Astrocyte (in vitro differentiated cells and primary cell): ENCODE measurements around the gene TNFRSF25. TPM values are rescaled to one million over a fixed set of nuclear protein-coding genes. Genes with fewer than 3 reads are reported as not detected.
"Not testable (repeated sequence)": the region's sequence is repeated elsewhere in the genome, so short reads cannot be mapped to it uniquely, and the experiment has no call there.

Experiments
- DNase-seq: peaks from one replicate; pipeline ENCODE4 v3.0.0-alpha.2; 2010; ENCODE audit warnings: low read depth
- FAIRE-seq: peaks from 2 replicates; lab custom pipeline; 2011; peaks lifted over from hg19 to GRCh38; lab: Jason Lieb, UNC
- H2AFZ ChIP-seq: 2 replicates; pipeline ENCODE4 v1.6.0; 2012; ENCODE audit warnings: low read depth, low read length, inconsistent platforms
- H3K27ac ChIP-seq: 2 replicates; pipeline ENCODE4 v1.5.1; 2011; ENCODE audit warnings: low read depth, low read length, inconsistent platforms
- H3K27me3 ChIP-seq: 2 replicates; pipeline ENCODE4 v1.6.0; 2011; ENCODE audit warnings: low read length, inconsistent platforms; ENCODE audit not compliant: insufficient read depth
- H3K36me3 ChIP-seq: 2 replicates; pipeline ENCODE4 v1.5.1; 2011; ENCODE audit warnings: low read length, inconsistent platforms; ENCODE audit not compliant: insufficient read depth
- H3K4me1 ChIP-seq: 2 replicates; pipeline ENCODE4 v1.5.1; 2011; ENCODE audit warnings: low read length, inconsistent platforms; ENCODE audit not compliant: insufficient read depth
- H3K4me2 ChIP-seq: 2 replicates; pipeline ENCODE4 v1.6.0; 2012; ENCODE audit warnings: low read length, inconsistent platforms
- H3K4me3 ChIP-seq: 2 replicates; pipeline ENCODE4 v1.5.1; 2011; ENCODE audit warnings: low read depth, mild to moderate bottlenecking, low read length, inconsistent platforms; ENCODE audit not compliant: insufficient read depth
- H3K79me2 ChIP-seq: 2 replicates; pipeline ENCODE4 v1.6.0; 2012; ENCODE audit warnings: mild to moderate bottlenecking, low read length, inconsistent platforms; ENCODE audit not compliant: insufficient read depth
- H3K9ac ChIP-seq: 2 replicates; pipeline ENCODE4 v1.6.0; 2012; ENCODE audit warnings: mild to moderate bottlenecking, low read length, inconsistent platforms
- H3K9me3 ChIP-seq: 2 replicates; pipeline ENCODE4 v1.5.1; 2012; ENCODE audit warnings: low read depth, mild to moderate bottlenecking, low read length, inconsistent platforms; ENCODE audit not compliant: insufficient read depth
- H4K20me1 ChIP-seq: 2 replicates; pipeline ENCODE4 v1.6.0; 2012; ENCODE audit warnings: low read length, inconsistent platforms; ENCODE audit not compliant: insufficient read depth
- H3K27ac Mint-ChIP-seq: one replicate; pipeline ENCODE4 v1.8.0; 2021; ENCODE audit warnings: mild to moderate bottlenecking, mixed read lengths; ENCODE audit not compliant: unreplicated experiment
- H3K27me3 Mint-ChIP-seq: one replicate; pipeline ENCODE4 v1.8.0; 2021; ENCODE audit warnings: low read depth, mixed read lengths; ENCODE audit not compliant: unreplicated experiment
- H3K36me3 Mint-ChIP-seq: one replicate; pipeline ENCODE4 v1.8.0; 2021; ENCODE audit warnings: low read depth, mixed read lengths; ENCODE audit not compliant: unreplicated experiment
- H3K4me1 Mint-ChIP-seq: one replicate; pipeline ENCODE4 v1.8.0; 2021; ENCODE audit warnings: low read depth, mixed read lengths; ENCODE audit not compliant: unreplicated experiment
- H3K4me3 Mint-ChIP-seq: one replicate; pipeline ENCODE4 v1.8.0; 2021; ENCODE audit warnings: mild to moderate bottlenecking, moderate library complexity, mixed read lengths; ENCODE audit not compliant: unreplicated experiment
- H3K9me3 Mint-ChIP-seq: one replicate; pipeline ENCODE4 v1.8.0; 2021; ENCODE audit warnings: mild to moderate bottlenecking, mixed read lengths; ENCODE audit not compliant: unreplicated experiment
- CTCF ChIP-seq: IDR thresholded peaks from 2 replicates; pipeline ENCODE4 v1.5.1; 2011; ENCODE audit warnings: low read depth, mild to moderate bottlenecking, inconsistent platforms, low read length, moderate library complexity; ENCODE audit not compliant: insufficient read depth
- EZH2 ChIP-seq: IDR thresholded peaks from 2 replicates; pipeline ENCODE4 v1.6.1; 2012; ENCODE audit warnings: mild to moderate bottlenecking, low read length, inconsistent platforms; ENCODE audit not compliant: insufficient read depth
- total RNA-seq: library from RNA; stranded (reverse); gene quantifications from 2 replicates; pipeline ENCODE4 v1.2.1, GENCODE V29; 2021

Gene TNFRSF25
- total RNA-seq, 1 donor from 2014 or later, result 18.8 TPM

GRCh38 chr1:6456800-6457466, 9.0 kb downstream of the TNFRSF25 start:
- Histone ChIP-seq H3K27me3 (peaks cover 21% of the 10 kb centered on the region), H3K4me3 (no peak overlapping the region), H3K36me3 (no peaks in the 10 kb centered on the region), H3K4me1 (no peaks in the 10 kb centered on the region), H4K20me1 (peaks cover 16% of the 10 kb centered on the region), H3K9ac (no peak overlapping the region), H3K27ac (no peak overlapping the region), H3K4me2 (no peak overlapping the region), H2AFZ (no peak overlapping the region), H3K79me2 (no peaks in the 10 kb centered on the region), H3K9me3 (no peaks in the 10 kb centered on the region)
- FAIRE-seq (no peak), DNase-seq (no peak)
- H3K9me3 Mint-ChIP-seq, result peaks cover 3% of the 10 kb centered on the region
- H3K36me3 Mint-ChIP-seq, result peaks cover 7% of the 10 kb centered on the region
- H3K27me3 Mint-ChIP-seq, result peaks cover 18% of the 10 kb centered on the region
- TF ChIP-seq CTCF, result no peak
- no peak for TF ChIP-seq EZH2
- H3K4me3 Mint-ChIP-seq, result no peak overlapping the region
- no peak overlapping the region for H3K27ac Mint-ChIP-seq
- no peaks in the 10 kb centered on the region for H3K4me1 Mint-ChIP-seq

- not testable (repeated sequence) for H3K9ac ChIP-seq, H3K4me1 Mint-ChIP-seq, FAIRE-seq, H3K36me3 Mint-ChIP-seq, H3K4me3 ChIP-seq, DNase-seq, H3K9me3 Mint-ChIP-seq, H3K27ac Mint-ChIP-seq, H3K36me3 ChIP-seq, H3K4me1 ChIP-seq, H3K79me2 ChIP-seq, H3K4me3 Mint-ChIP-seq, H3K27ac ChIP-seq, H3K9me3 ChIP-seq
- H3K27me3 ChIP-seq, result peaks cover 24% of the 10 kb centered on the region
- H4K20me1 ChIP-seq, result peaks cover 10% of the 10 kb centered on the region
- peaks cover 18% of the 10 kb centered on the region for H3K27me3 Mint-ChIP-seq
- peak overlapping the region; percentile 47 for H2AFZ ChIP-seq
- H3K4me2 ChIP-seq, result peak overlapping the region; percentile 48
These were observed 10.0 kb downstream of the TNFRSF25 start for GRCh38 chr1:6455752-6456520.

GRCh38 chr1:6454856-6455751, 10.9 kb downstream of the TNFRSF25 start:
- Histone ChIP-seq H3K79me2 (no peaks in the 10 kb centered on the region), H3K9me3 (no peaks in the 10 kb centered on the region), H3K4me2 (peak overlapping the region; percentile 48), H3K27me3 (peaks cover 29% of the 10 kb centered on the region), H3K36me3 (no peaks in the 10 kb centered on the region), H3K9ac (no peak overlapping the region), H2AFZ (peak overlapping the region; percentile 47), H3K4me1 (no peaks in the 10 kb centered on the region), H4K20me1 (peaks cover 4% of the 10 kb centered on the region), H3K27ac (no peak overlapping the region), H3K4me3 (no peak overlapping the region)
- H3K4me3 Mint-ChIP-seq, result no peak overlapping the region
- no peaks in the 10 kb centered on the region for H3K4me1 Mint-ChIP-seq
- H3K36me3 Mint-ChIP-seq, result no peaks in the 10 kb centered on the region
- DNase-seq, result no peak
- H3K27me3 Mint-ChIP-seq, result peaks cover 23% of the 10 kb centered on the region
- H3K27ac Mint-ChIP-seq, result no peak overlapping the region
- TF ChIP-seq CTCF, result no peak
- TF ChIP-seq EZH2, result no peak
- FAIRE-seq, result no peak
- peaks cover 3% of the 10 kb centered on the region for H3K9me3 Mint-ChIP-seq
